ENCODE data around the gene SLC9A9. TPM values are rescaled to one million over a fixed set of nuclear protein-coding genes. Genes with fewer than 3 reads are reported as not detected.

SLC9A9 gene
- total RNA-seq, 1 donor from 2014 or later, result 3.5 TPM

- H3K27ac Mint-ChIP-seq (ENCODE audit: unreplicated experiment), result no peak overlapping the region
- H3K9me3 Mint-ChIP-seq (ENCODE audit: unreplicated experiment), result no peaks in the 10 kb centered on the region
- DNase-seq (ENCODE audit: extremely low spot score, unreplicated experiment), result no peak
- no peaks in the 10 kb centered on the region for H3K27me3 Mint-ChIP-seq (ENCODE audit: unreplicated experiment)
- no peak overlapping the region for H3K4me3 Mint-ChIP-seq (ENCODE audit: unreplicated experiment)
- H3K4me1 Mint-ChIP-seq (ENCODE audit: unreplicated experiment), result peaks cover 5% of the 10 kb centered on the region
- TF ChIP-seq, protein P1, sequence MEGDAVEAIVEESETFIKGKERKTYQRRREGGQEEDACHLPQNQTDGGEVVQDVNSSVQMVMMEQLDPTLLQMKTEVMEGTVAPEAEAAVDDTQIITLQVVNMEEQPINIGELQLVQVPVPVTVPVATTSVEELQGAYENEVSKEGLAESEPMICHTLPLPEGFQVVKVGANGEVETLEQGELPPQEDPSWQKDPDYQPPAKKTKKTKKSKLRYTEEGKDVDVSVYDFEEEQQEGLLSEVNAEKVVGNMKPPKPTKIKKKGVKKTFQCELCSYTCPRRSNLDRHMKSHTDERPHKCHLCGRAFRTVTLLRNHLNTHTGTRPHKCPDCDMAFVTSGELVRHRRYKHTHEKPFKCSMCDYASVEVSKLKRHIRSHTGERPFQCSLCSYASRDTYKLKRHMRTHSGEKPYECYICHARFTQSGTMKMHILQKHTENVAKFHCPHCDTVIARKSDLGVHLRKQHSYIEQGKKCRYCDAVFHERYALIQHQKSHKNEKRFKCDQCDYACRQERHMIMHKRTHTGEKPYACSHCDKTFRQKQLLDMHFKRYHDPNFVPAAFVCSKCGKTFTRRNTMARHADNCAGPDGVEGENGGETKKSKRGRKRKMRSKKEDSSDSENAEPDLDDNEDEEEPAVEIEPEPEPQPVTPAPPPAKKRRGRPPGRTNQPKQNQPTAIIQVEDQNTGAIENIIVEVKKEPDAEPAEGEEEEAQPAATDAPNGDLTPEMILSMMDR (IDR thresholded peaks at IDR 0.05), result no peak
- H3K36me3 Mint-ChIP-seq (ENCODE audit: unreplicated experiment), result no peaks in the 10 kb centered on the region
Observed at GRCh38 chr3:143495527-143495926, 352.7 kb downstream of the SLC9A9 start.

GRCh38 chr3:143486611-143487010 is 361.7 kb downstream of the SLC9A9 start:
- H3K36me3 Mint-ChIP-seq (ENCODE audit: unreplicated experiment), result no peaks in the 10 kb centered on the region
- H3K27ac Mint-ChIP-seq (ENCODE audit: unreplicated experiment), result no peak overlapping the region
- H3K4me1 Mint-ChIP-seq (ENCODE audit: unreplicated experiment), result peaks cover 6% of the 10 kb centered on the region
- no peak overlapping the region for H3K4me3 Mint-ChIP-seq (ENCODE audit: unreplicated experiment)
- no peaks in the 10 kb centered on the region for H3K27me3 Mint-ChIP-seq (ENCODE audit: unreplicated experiment)
- TF ChIP-seq, protein P1 (IDR thresholded peaks at IDR 0.05), result no peak
- H3K9me3 Mint-ChIP-seq (ENCODE audit: unreplicated experiment), result no peaks in the 10 kb centered on the region
- no peak for DNase-seq (ENCODE audit: extremely low spot score, unreplicated experiment)

- DNase-seq (ENCODE audit: extremely low spot score, unreplicated experiment), result no peak
- Mint-ChIP-seq H3K27ac (ENCODE audit: unreplicated experiment) (no peak overlapping the region), H3K4me3 (ENCODE audit: unreplicated experiment) (no peak overlapping the region), H3K4me1 (ENCODE audit: unreplicated experiment) (peaks cover 12% of the 10 kb centered on the region), H3K9me3 (ENCODE audit: unreplicated experiment) (no peaks in the 10 kb centered on the region), H3K36me3 (ENCODE audit: unreplicated experiment) (no peaks in the 10 kb centered on the region), H3K27me3 (ENCODE audit: unreplicated experiment) (no peaks in the 10 kb centered on the region)
- TF ChIP-seq, protein P1 (IDR thresholded peaks at IDR 0.05), result no peak
Observed at GRCh38 chr3:143484846-143485512, 363.3 kb downstream of the SLC9A9 start.

GRCh38 chr3:143483214-143483613 is 365.1 kb downstream of the SLC9A9 start:
- DNase-seq (ENCODE audit: extremely low spot score, unreplicated experiment), result no peak
- Mint-ChIP-seq H3K4me1 (ENCODE audit: unreplicated experiment) (peaks cover 13% of the 10 kb centered on the region), H3K9me3 (ENCODE audit: unreplicated experiment) (no peaks in the 10 kb centered on the region), H3K27ac (ENCODE audit: unreplicated experiment) (no peak overlapping the region), H3K27me3 (ENCODE audit: unreplicated experiment) (no peaks in the 10 kb centered on the region), H3K4me3 (ENCODE audit: unreplicated experiment) (no peak overlapping the region), H3K36me3 (ENCODE audit: unreplicated experiment) (no peaks in the 10 kb centered on the region)
- TF ChIP-seq, protein P1 (IDR thresholded peaks at IDR 0.05), result no peak

- Mint-ChIP-seq H3K4me1 (ENCODE audit: unreplicated experiment) (peaks cover 15% of the 10 kb centered on the region), H3K9me3 (ENCODE audit: unreplicated experiment) (no peaks in the 10 kb centered on the region), H3K27ac (ENCODE audit: unreplicated experiment) (peak overlapping the region; percentile 23), H3K4me3 (ENCODE audit: unreplicated experiment) (no peak overlapping the region), H3K27me3 (ENCODE audit: unreplicated experiment) (no peaks in the 10 kb centered on the region), H3K36me3 (ENCODE audit: unreplicated experiment) (no peaks in the 10 kb centered on the region)
- TF ChIP-seq, protein P1 (IDR thresholded peaks at IDR 0.05), result no peak
- no peak for DNase-seq (ENCODE audit: extremely low spot score, unreplicated experiment)
Observed at GRCh38 chr3:143482106-143483088, 365.9 kb downstream of the SLC9A9 start.

Data from osteocyte (in vitro differentiated cells).